Common myeloid progenitor, CD34-positive (primary cell): ENCODE measurements around the gene ERVV-1. TPM values are rescaled to one million over a fixed set of nuclear protein-coding genes. Genes with fewer than 3 reads are reported as not detected.
"Not testable (repeated sequence)": the region's sequence is repeated elsewhere in the genome, so short reads cannot be mapped to it uniquely, and the experiment has no call there.

ENCODE experiments used
- CTCF ChIA-PET: fragments of 350-600 bp; sonication (Branson Sonifier 250); formaldehyde crosslinking; loops from one replicate; lab custom pipeline; 2021; ENCODE audit warnings: antibody characterized with exemption; lab: Charles Lee
- POLR2A ChIA-PET: fragments of 350-600 bp; sonication (Branson Sonifier 250); formaldehyde crosslinking; loops from one replicate; lab custom pipeline; 2021; ENCODE audit warnings: antibody characterized with exemption; lab: Charles Lee
- DNase-seq, 3 donors: peaks; one replicate each; pipeline versions ENCODE4 v3.0.0 to v3.0.0-alpha.2; 2013
- H3K27ac ChIP-seq, 2 experiments: 1 replicate in 1 of 2; 2 replicates in 1 of 2; pipeline ENCODE4 v1.7.0; 2013; ENCODE audit warnings: inconsistent platforms in 2 of 2, low read length in 2 of 2, mild to moderate bottlenecking in 2 of 2, low read depth in 1 of 2, moderate library complexity in 1 of 2; ENCODE audit not compliant: severe bottlenecking in 2 of 2, insufficient read depth in 1 of 2, poor library complexity in 1 of 2
- H3K27me3 ChIP-seq, 5 experiments: replicated peaks in 2 of 5; 1 replicate in 3 of 5; 2 replicates in 2 of 5; pipeline versions ENCODE4 v1.6.1 to v1.7.0; 2013; ENCODE audit warnings: low read length in 4 of 5, mild to moderate bottlenecking in 2 of 5, moderate library complexity in 2 of 5, inconsistent platforms in 1 of 5; ENCODE audit not compliant: insufficient read depth in 5 of 5, control insufficient read depth in 4 of 5
- H3K36me3 ChIP-seq, 4 experiments: 1 replicate in 2 of 4; 2 replicates in 2 of 4; pipeline versions ENCODE4 v1.6.1 to v1.7.0; 2013; ENCODE audit warnings: low read length in 3 of 4, control low read depth in 1 of 4, mild to moderate bottlenecking in 1 of 4; ENCODE audit not compliant: control insufficient read depth in 4 of 4, insufficient read depth in 4 of 4
- H3K4me1 ChIP-seq, 4 experiments: 1 replicate in 3 of 4; 2 replicates in 1 of 4; pipeline versions ENCODE4 v1.6.1 to v1.7.1; 2013; ENCODE audit warnings: low read length in 3 of 4, mild to moderate bottlenecking in 3 of 4, control low read depth in 1 of 4, inconsistent platforms in 1 of 4, moderate library complexity in 1 of 4; ENCODE audit not compliant: control insufficient read depth in 4 of 4, insufficient read depth in 4 of 4; ENCODE audit errors: control extremely low read depth in 1 of 4
- H3K4me3 ChIP-seq, 7 experiments: 1 replicate in 4 of 7; 2 replicates in 3 of 7; pipeline versions ENCODE4 v1.5.1 to v1.7.0; 2013; ENCODE audit warnings: mild to moderate bottlenecking in 7 of 7, low read length in 6 of 7, moderate library complexity in 6 of 7, inconsistent platforms in 2 of 7, low read depth in 2 of 7, control low read depth in 1 of 7; ENCODE audit not compliant: insufficient read depth in 4 of 7, control insufficient read depth in 1 of 7; ENCODE audit errors: extremely low read depth in 1 of 7
- H3K9me3 ChIP-seq, 5 experiments: 1 replicate in 4 of 5; 2 replicates in 1 of 5; pipeline versions ENCODE4 v1.6.1 to v1.7.1; 2013; ENCODE audit warnings: low read length in 4 of 5, mild to moderate bottlenecking in 2 of 5, inconsistent platforms in 1 of 5, low read depth in 1 of 5, moderate library complexity in 1 of 5; ENCODE audit not compliant: control insufficient read depth in 4 of 5, insufficient read depth in 2 of 5; ENCODE audit errors: control extremely low read depth in 1 of 5
- WGBS: methylation state at CpG from one replicate; pipeline ENCODE4 v1.1.5; 2013; ENCODE audit not compliant: insufficient coverage; 5-methylcytosine and 5-hydroxymethylcytosine counted together
- polyA plus RNA-seq: library from polyadenylated mRNA; unstranded; fragments of 120-200 nt; gene quantifications from one replicate; pipeline ENCODE4 v1.2.1, GENCODE V29; 2013

The ERVV-1 gene, protein sequence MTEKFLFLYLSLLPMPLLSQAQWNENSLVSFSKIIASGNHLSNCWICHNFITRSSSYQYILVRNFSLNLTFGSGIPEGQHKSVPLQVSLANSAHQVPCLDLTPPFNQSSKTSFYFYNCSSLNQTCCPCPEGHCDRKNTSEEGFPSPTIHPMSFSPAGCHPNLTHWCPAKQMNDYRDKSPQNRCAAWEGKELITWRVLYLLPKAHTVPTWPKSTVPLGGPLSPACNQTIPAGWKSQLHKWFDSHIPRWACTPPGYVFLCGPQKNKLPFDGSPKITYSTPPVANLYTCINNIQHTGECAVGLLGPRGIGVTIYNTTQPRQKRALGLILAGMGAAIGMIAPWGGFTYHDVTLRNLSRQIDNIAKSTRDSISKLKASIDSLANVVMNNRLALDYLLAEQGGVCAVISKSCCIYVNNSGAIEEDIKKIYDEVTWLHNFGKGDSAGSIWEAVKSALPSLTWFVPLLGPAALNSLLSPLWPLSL
- polyA plus RNA-seq: not detected

DNA sequence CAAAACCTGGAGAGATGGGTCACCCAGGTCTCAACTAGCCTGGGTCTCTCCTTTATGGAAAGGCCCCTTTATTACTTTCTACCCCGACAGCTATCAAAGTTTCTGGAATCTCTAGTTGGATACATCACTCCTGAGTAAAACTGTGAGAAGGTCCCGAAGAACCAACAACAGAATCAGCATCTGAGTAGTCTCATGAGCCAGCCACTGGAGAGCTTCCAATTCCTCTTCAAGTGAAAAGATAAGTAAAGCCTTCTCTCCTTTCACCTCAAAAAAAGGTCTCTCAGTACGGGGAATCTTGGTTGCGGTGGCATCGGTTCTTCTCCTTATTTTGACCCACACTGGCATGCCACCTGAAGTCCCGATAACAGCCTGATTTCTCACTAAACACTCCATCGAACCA is at the start of gene ERVV-1:
TSS of gene ERVV-1 (plus strand) at position 301 of the 400 bp plus-strand sequence. CDS start 170 bp downstream, outside the sequence.
- no peak within 1 kb of the TSS for H3K4me3 ChIP-seq
- no peaks in the 10 kb centered on the region for H3K4me1 ChIP-seq
- CTCF ChIA-PET: no interaction called here
- no peaks in the 10 kb centered on the region for H3K36me3 ChIP-seq
- H3K9me3 ChIP-seq: peaks cover 0 to 40% (median 21%) of the 10 kb centered on the region in 5 experiments
- POLR2A ChIA-PET: no interaction called here
- peaks cover 0 to 3% (median 0%) of the 10 kb centered on the region in 5 experiments for H3K27me3 ChIP-seq
- H3K27ac ChIP-seq: no peak within 1 kb of the TSS
- WGBS: 90% methylated on average over 6 of the region's 7 CpGs
- no peak for DNase-seq

DNA sequence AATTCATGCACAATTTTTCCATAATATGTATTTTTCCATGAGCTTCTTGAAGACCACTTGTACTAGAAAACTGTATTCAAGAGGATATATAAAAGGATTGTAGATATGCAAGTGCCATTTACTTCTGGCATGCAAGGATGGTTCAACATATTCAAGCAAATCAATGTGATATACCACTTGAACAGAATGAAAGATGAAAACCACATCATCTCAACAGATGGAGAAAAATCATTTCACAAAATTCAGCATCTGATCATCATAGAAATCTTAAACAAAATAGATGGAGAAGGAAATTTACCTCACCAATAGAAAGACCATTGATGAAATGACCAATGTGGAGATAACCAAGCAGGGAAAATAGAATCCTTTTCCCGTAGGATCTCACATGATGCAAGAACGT is 45.9 kb upstream of the ERVV-1 start:
- H3K27ac ChIP-seq: no peak overlapping the region
- WGBS: no CpG with 5 or more reads among the region's 2 CpGs

DNA sequence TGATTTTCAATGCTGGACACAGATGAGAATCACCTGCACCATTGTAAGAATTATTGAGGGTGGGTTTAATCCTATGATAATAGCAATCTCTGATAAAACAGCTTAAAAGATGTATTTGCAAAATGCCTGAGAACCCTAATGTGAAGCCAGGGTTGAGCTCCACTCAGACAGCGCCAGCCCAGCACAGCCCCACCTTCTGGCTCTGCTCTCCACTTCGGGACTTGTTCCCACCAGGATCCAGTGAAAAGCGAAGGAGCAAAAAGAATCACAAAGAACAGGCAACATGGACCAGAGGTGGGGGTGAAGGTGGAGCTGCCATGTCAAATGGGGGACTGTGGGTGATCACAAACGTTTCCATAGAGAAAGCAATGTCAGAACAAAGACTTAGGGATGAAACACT is 32.4 kb upstream of the ERVV-1 start:
- Histone ChIP-seq H3K36me3 (peaks cover 0 to 34% (median 17%) of the 10 kb centered on the region in 4 experiments), H3K4me1 (no peaks in the 10 kb centered on the region), H3K27ac (no peak overlapping the region), H3K4me3 (no peak overlapping the region), H3K27me3 (no peaks in the 10 kb centered on the region), H3K9me3 (peaks cover 0 to 20% (median 7%) of the 10 kb centered on the region in 5 experiments)
- ChIA-PET POLR2A (no interaction called here), CTCF (no interaction called here)
- 79% methylated on average over 4 of the region's 4 CpGs for whole genome bisulfite sequencing
- no peak for DNase-seq

More for the DNA sequence above, 45.9 kb upstream of the ERVV-1 start:
- H3K36me3 ChIP-seq: peaks cover 0 to 24% (median 9%) of the 10 kb centered on the region in 4 experiments
- no peak for DNase-seq
- ChIA-PET POLR2A (no interaction called here), CTCF (no interaction called here)
- H3K27me3 ChIP-seq: no peaks in the 10 kb centered on the region
- H3K4me3 ChIP-seq: no peak overlapping the region
- peaks cover 0 to 8% (median 3%) of the 10 kb centered on the region in 4 experiments for H3K4me1 ChIP-seq
- H3K9me3 ChIP-seq: peaks cover 2 to 24% (median 5%) of the 10 kb centered on the region in 5 experiments

DNA sequence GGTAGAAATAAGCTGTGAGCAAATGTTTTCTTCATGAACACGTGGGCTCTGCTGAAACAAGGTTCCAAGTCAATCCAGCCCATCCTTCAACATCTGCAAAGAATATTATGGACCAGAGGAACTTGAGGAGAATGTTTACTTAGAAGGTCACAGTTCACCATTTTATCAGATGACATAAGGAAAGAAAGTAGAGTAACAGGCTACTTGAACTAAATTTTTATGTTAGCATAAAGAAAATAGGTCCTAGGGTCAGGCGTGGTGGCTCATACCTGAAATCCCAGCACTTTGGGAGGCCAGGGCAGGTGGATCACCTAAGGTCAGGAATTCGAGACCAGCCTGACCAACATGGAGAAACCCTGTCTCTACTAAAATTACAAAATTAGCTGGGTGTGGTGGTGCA is 30.6 kb upstream of the ERVV-1 start:
- H3K27ac ChIP-seq, DNase-seq, H3K27me3 ChIP-seq, POLR2A ChIA-PET, H3K4me1 ChIP-seq, H3K4me3 ChIP-seq: not testable (repeated sequence)
- Histone ChIP-seq H3K36me3 (peaks cover 0 to 49% (median 21%) of the 10 kb centered on the region in 4 experiments), H3K9me3 (peaks cover 0 to 25% (median 7%) of the 10 kb centered on the region in 5 experiments)
- CTCF ChIA-PET: interaction anchor here (1.6 kb wide), 1 partner anchor 11 kb away, joined by 4 read pairs; no protein-coding TSS in a partner anchor
- 88% methylated on average over 1 of the region's 3 CpGs for WGBS

DNA sequence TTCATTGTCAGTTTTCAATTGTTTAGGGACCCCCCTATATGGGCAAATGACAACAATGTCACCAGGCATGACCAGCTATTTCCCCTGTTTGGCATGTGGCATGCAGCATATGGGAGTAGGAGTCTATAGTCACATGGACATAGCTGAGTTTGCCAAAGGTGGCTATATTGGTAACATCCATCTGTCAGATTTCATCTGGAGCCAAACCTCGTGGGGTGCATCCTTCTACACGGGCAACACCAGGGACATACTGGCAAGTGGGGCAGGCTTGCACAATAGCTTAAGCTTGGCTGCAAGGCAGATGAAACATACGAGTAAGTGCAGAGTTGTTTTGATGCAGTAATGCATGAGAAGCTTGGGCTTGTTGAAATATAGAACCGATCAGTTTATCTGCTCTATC is 26.5 kb upstream of the ERVV-1 start:
- Histone ChIP-seq H3K4me1 (peaks cover 0 to 3% (median under 1%) of the 10 kb centered on the region in 4 experiments), H3K36me3 (peaks cover 0 to 44% (median 22%) of the 10 kb centered on the region in 4 experiments), H3K27ac (no peak overlapping the region), H3K27me3 (no peaks in the 10 kb centered on the region), H3K4me3 (no peak overlapping the region), H3K9me3 (peaks cover 0 to 27% (median 7%) of the 10 kb centered on the region in 5 experiments)
- ChIA-PET CTCF (interaction anchor here (1.1 kb wide), 1 partner anchor 14 kb away, joined by 3 read pairs; no protein-coding TSS in a partner anchor), POLR2A (no interaction called here)
- WGBS: 94% methylated on average over 3 of the region's 4 CpGs
- DNase-seq: no peak

DNA sequence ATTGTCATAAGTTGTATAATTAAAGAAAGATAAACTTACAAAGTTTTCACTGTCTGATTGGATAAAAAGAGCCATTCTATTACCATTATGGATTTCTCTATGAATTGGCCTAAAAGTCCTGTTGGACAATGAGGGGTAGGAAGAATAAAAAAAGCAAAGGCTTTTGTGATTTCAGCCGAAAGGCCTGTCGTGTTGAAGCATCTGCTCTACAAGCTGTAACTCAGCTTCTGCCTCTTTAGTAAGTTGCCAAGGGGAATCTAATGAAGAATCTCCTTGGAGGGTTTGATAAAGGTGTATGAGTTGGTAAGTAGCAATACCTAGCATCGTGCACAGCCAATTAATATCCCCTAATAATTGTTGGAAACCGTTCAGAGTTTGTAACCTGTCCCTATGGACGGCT is 25.2 kb upstream of the ERVV-1 start:
- ChIA-PET CTCF (no interaction called here), POLR2A (no interaction called here)
- Histone ChIP-seq H3K27me3 (no peaks in the 10 kb centered on the region), H3K9me3 (peaks cover 0 to 27% (median 7%) of the 10 kb centered on the region in 5 experiments), H3K4me1 (peaks cover 0 to 11% (median 5%) of the 10 kb centered on the region in 4 experiments), H3K4me3 (no peak overlapping the region), H3K27ac (no peak overlapping the region), H3K36me3 (peaks cover 0 to 39% (median 21%) of the 10 kb centered on the region in 4 experiments)
- WGBS: 96% methylated on average over 5 of the region's 5 CpGs
- no peak for DNase-seq
